ENCODE results near the gene NKIRAS1. TPM values are rescaled to one million over a fixed set of nuclear protein-coding genes. Genes with fewer than 3 reads are reported as not detected.
"Not testable (repeated sequence)": the region's sequence is repeated elsewhere in the genome, so short reads cannot be mapped to it uniquely, and the experiment has no call there.

NKIRAS1 gene
- total RNA-seq, 1 donor from 2014 or later, result 17.2 TPM

DNA sequence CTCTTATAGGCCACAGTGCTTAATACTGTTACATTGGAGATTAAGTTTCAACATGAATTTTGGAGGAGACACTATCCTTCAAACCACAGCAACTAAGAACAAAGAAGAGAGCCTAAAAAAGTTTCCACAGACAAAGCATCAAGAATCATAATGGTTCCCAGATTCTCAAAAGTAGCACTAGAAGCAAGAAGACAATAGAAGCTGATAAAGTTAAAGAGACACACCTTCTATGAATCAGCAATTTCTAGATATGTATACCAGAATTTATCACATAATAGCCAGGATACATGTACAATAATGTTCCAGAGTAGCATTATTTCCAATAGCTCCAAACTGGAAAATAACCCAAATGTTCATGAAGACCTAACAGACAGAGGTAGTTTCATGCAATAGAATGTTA is 12.2 kb downstream of the NKIRAS1 start:
- DNase-seq (ENCODE audit: low read depth), result no peak

DNA sequence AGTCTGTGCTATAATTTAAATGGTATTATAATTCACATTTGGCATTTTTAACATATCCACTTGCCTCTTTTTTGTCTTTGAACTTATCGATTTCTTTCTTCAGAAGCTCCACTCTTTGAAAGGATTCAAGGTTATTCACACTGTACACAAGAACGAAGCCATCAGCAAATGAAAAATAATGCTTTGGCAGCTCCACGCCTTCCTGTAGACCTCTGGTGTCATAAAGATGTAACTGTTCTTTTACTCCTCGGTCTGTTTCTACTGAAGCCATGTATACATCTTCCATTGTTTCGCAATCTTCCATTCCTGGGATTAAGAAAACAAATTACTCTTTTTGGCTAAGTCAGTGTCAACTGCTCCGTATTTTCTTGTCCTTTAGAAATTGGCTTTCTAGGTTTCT is 16.0 kb downstream of the NKIRAS1 start:
- DNase-seq (ENCODE audit: low read depth), result no peak

DNA sequence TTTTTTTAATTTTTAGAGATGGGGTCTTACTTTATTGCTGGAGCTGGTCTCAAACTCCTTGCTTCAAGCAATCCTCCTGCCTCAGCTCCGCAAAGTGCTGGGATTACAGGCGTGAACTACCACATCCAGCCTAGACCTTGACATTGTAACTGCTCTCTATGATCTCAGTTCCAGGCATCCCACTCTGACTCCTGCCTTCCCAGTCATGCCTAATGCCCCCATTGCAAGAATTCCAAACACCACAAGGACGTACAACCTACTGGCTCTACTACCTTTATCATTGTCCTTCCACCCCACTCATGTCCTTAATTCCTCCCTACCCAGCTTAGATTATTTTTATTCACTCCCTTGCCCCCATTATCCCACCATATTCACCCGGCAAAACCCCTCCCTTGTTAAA is 21.6 kb downstream of the NKIRAS1 start:
- DNase-seq (ENCODE audit: low read depth), result no peak

DNA sequence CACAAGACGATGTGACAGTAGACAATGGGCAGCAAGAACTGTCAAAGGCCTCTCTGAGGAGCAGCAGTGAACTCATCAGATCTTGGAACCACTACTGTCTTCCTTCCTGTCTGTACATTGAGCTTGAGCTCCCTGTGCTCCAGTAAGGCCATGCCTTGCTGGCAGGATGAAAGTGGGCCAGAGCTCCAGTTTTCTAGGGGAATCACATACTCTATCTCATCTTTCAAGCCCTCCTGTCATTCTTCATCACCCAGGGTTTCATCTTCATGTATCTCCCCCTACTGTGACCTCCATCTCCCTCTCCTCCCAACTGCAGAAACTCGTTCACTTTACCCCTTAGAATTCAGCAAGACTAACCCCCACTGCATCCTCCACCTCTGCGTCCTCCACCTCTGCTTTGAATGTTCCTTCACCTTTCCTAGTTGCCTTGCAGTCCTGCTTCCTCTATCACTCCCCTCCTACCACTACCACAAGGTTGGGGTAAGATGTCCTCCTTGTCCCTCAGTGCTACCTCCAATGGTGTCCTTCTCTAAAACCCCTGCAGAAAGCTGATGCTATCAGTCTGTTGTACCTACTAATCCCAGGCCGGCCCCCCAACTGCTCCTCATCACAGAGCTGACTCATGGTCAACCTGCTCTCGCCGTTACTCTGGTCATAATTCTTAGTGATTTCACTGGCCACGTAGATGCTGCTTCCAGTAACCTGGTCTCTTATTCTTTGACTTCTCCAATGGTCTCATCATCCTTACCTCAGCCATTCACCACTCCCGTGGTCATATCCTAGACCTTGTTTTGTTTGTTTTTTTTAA is 22.3 kb downstream of the NKIRAS1 start:
- DNase-seq (ENCODE audit: low read depth), result no peak

DNA sequence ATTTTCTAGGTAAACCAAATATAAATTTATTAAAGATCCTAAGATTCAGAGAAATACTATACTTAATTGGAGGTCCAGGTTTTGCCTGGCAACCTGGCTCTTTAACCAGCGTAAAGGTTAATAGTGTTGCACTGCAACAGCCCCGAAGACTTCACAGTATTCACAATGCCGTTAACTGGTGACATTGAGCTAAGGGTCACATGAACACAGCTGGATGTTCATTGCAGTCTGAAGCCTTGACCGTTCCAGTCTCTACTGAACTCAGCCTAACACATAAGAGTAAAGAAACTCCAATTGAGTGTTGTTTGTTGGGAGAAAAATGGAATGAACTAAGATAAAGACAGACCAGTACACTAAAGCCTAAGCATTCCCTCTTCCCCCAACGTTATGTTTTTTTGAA is 26.8 kb downstream of the NKIRAS1 start:
- DNase-seq (ENCODE audit: low read depth), result no peak

DNA sequence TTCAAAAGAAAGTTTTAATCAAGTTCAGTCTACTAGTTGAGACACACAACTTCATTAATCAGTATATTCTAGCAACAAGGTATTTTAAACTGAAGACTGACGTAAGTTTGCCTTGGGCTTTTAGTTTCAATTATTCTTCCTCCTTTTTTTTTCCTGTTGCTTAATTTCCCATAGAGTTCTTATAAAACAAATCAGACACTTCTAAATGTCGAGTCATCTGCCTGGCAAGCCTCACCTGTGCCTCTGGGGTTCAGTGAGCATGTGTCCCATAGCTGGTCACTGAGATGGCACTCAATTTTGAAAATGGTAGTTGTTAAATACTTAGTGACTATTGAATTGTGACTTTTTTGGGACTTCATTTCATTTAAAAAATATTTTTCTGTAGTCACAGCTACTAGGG is 27.4 kb downstream of the NKIRAS1 start:
- DNase-seq (ENCODE audit: low read depth), result peak; percentile 41

DNA sequence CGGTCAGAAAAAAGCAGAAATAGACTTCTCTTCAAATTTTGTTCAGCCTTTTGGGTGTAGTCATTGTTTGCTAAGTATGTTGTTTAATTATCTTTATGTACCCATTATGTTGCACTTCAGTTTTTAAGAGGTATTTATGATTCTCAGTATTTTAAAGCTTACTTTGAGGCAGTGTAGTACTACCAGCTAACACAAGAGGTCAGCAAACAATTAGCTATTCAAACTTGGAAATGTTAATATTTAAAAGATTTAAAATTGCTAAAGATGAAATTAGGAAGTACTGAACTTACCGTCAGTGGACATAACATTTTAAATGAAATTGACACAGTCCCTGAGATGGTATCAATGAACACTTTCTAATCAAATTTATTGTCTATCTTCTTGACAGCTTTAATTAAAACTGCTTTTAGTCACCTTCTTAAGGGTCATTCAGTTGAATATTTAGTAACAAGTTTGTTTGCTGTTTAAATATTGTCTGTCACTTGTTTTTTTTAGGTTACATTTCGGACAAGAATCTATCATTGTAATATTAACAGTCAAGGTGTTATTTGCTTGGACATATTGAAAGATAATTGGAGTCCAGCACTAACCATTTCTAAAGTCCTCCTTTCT is 28.1 kb downstream of the NKIRAS1 start:
- peak; percentile 59 for DNase-seq (ENCODE audit: low read depth)

DNA sequence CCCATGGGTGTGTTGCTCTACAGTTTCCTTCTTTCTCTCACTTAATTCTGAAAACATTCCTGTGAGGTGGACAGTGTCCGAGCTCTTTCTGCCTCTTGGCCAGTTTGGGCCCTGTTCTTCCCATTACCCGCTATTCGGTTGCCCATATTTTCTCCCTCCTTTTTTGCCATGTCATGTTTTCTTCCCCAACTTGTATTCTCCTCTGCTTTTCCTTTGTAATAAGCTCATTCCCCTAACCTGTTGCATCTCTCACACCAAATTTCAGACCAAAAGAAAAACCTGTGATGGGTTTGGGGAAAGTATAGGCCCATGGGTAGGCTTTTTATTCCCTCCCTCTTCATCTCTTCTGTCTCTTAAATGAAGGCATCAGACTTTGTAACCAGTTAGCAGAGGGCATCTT is 30.5 kb downstream of the NKIRAS1 start:
- no peak for DNase-seq (ENCODE audit: low read depth)

DNA sequence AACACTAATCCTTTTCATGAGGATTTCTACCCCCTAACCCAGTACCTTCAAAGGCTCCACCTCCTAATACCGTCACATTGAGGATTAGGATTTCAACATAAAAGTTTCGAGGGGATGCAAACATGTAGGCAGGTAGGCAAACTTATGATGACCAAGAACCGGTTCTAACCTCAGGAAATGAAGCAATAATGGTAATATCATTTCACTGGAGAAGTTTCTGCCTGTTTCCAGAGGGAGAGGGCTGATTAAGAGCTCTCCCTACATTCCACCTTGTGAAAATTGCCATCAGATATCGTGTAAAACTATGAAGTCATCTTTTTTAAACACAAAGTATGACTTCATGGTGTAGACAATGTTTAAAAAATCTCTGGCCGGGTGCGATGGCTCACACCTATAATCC is 31.6 kb downstream of the NKIRAS1 start:
- no peak for DNase-seq (ENCODE audit: low read depth)

DNA sequence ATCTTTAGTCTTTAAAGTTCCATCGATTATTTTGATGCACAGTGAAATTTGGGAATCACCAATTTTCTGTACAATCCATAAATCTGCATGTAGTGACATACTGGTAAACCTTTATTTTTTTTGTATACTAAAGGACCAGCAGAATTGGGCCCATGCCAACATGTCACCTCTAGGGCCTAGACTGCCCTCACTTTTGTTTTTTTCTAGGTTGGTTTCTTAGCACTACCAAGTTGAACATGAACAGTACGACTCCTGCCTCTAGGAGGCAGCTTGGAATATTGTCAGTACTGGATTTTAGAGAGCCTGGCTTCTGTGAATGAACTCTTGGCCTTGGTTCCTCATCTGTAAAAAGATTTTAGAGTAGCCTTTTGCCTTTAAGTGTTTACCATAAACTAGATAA is 32.3 kb downstream of the NKIRAS1 start:
- no peak for DNase-seq (ENCODE audit: low read depth)

DNA sequence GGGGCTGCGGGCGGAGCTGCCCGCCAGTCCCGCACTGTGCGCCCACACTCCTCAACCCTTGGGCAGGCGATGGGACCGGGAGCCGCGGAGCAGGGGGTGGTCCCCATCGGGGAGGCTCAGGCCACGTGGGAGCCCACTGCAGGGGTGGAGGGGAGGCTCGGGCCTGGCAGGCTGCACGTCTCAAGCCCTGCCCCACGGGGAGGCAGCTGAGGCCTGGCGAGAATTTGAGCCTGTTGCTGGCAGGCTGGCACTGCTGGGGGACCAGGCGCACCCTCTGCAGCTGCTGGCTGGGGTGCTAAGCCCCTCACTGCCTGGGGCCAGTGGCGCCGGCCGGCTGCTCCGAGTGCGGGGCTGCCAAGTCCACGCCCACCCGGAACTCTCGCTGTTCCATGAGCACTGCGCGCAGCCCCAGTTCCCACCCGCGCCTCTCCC is 34.3 kb downstream of the NKIRAS1 start:
- DNase-seq (ENCODE audit: low read depth), result no peak

DNA sequence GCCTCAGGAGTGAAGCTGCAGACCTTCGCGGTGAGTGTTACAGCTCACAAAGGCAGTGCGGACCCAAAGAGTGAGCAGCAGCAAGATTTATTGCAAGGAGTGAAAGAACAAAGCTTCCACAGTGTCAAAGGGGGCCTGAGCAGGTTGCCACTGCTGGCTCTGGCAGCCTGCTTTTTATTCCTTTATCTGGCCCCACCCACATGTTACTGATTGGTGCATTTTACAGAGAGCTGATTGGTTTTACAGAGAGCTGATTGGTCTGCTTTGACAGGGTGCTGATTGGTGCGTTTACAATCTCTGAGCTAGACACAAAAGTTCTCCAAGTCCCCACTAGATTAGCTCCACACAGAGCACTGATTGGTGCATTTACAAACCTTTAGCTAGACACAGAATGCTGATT is 34.8 kb downstream of the NKIRAS1 start:
- DNase-seq (ENCODE audit: low read depth), result not testable (repeated sequence)

DNA sequence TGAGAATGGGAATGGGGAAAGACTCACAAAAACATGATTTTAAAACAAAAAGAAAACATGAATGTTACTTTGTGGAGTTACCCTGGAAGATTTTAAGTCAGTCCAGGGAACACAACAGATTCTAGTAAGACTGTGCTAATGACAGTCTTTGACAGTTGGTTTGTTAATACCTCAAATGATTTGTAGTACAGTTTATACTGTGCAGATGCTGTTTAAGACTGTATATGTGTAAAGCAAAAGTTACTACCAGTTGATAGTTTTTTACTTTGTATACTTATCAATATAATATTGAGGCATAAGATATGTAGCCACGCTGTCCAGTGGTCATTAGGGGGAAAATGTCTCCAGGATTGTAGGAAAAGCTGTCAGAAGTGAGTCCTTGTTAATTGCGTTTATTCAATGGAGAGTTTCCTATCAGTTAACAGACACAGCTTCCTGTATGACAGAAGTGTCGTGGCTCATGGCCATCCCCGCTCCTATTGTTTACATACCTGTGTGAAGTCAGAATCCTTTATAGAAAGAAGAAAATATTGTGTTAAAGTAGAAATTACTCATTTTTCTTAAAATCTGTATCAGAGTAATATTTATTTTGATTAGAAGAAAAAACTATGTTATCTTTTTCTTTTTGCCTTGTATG is 36.0 kb downstream of the NKIRAS1 start:
- no peak for DNase-seq (ENCODE audit: low read depth)

DNA sequence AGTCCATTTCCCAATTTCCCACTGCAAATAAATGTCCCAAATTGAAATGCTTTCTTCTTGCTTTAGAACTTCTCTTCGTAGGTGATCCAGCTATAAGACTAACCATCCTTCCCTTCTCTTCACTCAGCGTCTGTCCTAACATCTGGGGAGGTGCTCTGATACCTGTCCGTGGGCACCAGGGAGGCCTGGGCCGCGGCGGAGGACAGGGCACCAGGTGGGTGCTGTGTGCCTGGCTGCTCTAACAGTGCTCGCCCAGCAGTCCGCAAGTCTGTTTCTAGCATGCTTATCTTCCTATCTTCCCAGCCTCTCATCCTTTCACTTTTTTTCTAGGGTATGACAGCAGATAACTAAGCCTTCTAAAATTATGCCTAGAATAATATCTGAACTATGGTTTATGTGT is 37.3 kb downstream of the NKIRAS1 start:
- no peak for DNase-seq (ENCODE audit: low read depth)

DNA sequence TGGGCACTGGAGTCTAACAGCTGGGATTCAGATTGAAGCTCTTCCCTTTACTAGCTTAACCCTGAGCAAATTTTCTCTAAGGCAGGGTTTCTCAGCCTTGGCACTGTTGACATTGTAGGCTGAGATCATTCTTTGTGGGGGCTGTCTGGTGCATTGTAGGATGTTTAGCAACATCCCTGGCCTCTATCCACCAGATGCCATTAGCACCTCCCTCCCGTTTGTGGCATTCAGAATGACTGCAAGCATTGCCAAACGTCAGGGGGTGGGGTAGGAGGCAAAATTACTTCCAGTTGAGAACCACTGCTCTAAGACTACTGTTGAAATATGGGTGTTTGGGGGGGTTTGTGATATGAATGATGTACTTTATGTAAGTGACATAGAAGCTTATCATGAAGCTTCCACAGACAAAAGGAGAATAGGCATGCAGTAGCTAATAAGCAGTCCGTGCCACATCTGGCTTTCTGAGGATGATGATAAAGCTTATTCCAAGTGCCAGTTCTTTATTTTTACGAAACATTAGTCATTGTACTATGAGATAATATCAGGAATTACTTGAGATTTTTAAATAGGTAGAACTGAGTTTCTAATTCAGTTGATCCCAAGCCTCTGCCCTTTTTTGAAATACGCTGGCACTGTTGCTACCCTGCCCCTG is 39.3 kb downstream of the NKIRAS1 start:
- peak; percentile 89 for DNase-seq (ENCODE audit: low read depth)

DNA sequence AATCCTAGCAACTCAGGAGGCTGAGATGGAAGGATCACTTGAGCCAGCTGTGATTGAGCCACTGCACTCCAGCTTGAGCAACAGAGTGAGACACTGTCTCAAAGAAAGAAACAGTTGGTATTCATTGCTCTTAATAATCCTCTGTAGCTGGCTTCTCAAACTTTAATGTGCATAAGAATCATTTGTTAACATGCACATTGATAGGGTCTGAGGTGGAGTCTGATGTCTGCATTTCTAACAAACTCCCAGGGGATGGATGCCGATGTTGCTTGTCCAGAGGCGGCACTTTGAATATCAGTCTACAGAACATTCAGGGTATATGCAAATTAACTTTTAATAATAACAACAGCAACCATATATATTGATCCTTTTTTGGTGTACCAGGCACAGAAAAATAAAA is 39.9 kb downstream of the NKIRAS1 start:
- no peak for DNase-seq (ENCODE audit: low read depth)

DNA sequence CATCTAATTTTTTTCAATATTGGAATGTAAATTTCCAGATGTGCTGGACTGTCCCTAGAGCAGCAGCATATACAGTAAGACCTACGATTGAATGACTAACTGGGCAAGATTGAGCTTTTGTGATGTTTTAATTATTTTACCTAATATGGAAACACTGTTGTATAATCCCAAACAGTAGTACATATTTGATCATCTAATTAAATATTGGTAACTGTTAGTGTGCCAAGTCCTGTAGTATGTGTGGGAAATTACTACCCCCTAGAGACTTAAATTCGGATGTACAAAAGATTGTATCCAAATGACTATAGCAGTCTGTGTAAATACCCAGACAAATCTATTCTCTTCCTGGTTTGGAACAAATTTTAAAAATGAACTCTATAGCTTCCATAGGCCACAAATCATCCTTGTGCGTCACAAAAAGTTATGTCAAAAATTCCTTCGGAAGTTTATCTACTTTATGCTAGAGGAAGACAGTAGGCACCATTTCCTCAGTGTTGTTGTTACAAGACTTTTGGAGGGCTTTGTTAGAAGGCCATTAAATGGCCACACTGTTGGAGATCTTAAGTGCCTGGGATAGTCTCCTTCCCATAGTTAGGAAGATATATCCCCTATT is 41.6 kb downstream of the NKIRAS1 start:
- no peak for DNase-seq (ENCODE audit: low read depth)

DNA sequence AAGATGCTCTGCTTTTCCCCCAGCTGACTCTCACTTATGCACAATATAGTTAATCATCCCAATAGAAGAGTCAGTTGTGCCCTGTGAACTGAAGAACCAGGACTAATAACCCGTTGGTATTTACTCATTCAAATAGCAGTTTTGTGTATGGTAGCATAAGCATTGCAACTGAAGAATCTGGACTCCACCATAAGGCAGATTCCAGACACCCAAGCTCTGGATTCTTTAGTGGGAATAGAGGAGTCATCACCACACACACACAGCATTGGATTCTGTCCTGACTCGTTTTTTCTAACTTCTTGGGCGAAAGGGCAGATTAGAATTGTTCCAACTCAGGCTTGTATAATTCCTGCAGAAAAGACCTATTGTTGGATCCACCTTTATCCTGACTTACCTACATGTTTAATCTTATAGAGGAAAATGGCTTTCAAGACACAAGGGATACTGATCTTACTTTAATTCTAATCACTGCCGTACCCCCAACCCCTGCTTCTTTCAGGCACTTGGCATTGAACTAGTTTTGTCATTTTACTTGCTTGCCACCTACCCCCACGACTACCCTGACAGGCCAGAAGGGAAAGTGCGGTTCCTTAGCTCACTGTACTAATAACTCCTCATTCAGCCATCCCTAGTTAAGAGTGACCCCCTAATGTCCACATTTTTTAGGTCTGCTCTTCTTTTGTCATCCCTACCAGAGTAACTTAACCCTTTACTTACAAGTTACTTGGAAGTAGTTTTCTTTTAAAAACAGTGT is 42.3 kb downstream of the NKIRAS1 start:
- DNase-seq (ENCODE audit: low read depth), result peak; percentile 63

DNA sequence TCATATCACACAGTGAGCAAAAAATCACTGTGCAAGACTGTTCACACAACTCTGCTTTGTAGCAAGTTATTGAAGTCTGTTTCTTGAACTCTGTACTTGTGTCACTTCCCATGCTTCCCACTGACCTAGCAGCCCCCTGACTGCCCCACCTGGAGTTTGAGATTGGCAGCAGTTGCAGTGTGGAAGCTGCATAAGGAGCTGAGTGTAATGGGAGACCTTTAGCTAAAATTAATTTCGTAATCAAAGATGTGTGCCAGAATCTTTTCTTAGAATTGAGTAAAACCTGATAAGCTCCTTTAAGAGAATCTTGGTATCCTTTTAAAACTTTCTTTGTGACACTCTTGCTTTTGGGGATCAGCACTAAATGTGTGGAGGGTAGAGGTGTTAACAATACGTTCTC is 42.8 kb downstream of the NKIRAS1 start:
- DNase-seq (ENCODE audit: low read depth), result no peak

DNA sequence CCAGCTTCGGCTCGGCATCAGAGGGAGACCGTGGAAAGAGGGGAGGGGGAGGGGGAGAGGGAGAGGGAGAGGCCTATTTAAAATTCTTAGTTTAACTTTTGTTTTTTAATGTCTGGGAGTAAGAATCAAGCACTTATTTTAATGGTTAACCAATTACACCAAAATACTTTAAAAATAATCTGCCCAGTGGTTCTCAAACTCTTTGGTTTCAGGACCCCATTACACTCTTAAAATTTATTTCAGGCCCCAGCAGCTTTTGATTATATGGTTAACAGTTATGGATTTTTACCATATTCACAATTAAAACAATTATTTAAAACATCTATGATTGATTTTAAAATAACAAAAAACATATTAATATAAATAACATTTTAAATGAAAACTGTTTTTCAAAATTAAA is 44.5 kb downstream of the NKIRAS1 start:
- DNase-seq (ENCODE audit: low read depth), result no peak

DNA sequence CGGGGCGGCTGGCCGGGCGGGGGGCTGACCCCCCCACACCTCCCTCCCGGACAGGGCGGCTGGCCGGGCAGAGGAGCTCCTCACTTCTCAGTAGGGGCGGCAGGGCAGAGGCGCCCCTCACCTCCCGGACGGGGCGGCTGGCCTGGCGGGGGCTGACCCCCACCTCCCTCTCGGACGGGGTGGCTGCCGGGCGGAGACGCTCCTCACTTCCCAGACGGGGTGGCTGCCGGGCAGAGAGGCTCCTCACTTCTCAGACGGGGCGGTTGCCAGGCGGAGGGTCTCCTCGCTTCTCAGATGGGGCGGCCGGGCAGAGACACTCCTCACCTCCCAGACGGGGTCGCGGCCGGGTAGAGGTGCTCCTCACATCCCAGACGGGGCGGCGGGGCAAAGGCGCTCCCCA is 45.4 kb downstream of the NKIRAS1 start:
- not testable (repeated sequence) for DNase-seq (ENCODE audit: low read depth)
